GM18511 (cell line): ENCODE data around the gene TCAF1.
A peak's percentile ranks its signal among the peaks of the same experiment; 100 is the strongest.
"Not testable (repeated sequence)": the region's sequence is repeated elsewhere in the genome, so short reads cannot be mapped to it uniquely, and the experiment has no call there.

ENCODE experiments used
- ATAC-seq: cut with Tn5 transposase; IDR thresholded peaks from one replicate; pipeline ENCODE4 v1.9.1; 2021; ENCODE audit warnings: mild to moderate bottlenecking, moderate library complexity; ENCODE audit not compliant: unreplicated experiment

Gene TCAF1

DNA sequence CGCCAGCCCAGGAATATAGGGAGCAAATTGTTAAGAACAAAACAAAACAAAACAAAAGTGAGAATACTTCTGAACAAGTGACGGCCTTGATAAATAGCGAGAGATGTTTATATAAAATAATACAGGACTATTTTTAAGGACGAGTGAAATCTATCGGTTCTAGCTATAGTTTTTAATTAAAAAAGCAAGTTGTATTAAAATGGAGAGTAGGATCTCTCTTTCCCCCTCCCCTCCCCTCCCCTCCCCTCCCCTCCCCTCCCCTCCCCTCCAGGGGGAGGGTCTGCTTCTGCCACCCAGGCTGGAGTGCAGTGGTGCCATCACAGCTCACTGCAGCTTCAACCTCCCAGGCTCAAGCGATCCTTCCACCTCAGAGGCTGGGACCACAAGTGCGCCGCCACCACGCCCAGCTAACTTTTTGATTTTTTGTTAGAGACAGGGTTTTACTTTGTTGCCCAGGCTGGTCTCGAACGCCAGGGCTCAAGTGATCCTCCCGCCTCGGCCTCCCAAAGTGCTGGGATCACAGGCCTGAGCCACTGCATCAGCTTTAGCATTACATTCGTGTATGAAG is 440 bp upstream of the TCAF1 start:
- ATAC-seq, result no peak

DNA sequence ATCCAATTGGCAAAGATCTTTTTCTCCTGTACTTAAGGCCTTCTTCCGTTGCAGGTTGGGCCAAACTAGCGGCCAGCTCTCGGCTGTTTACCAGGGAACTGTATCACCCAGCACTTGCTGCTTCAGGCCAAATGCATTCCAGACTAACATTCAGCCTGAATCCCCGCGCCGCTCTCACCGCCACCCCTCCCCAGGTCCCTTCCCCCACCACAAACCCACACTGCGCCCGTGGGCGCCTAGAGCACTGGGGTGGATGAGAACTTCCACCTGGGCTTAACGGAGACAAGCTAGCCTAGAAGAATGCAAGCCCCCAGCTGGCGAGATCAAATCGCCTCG is 676 bp downstream of the TCAF1 start:
- ATAC-seq, result no peak

DNA sequence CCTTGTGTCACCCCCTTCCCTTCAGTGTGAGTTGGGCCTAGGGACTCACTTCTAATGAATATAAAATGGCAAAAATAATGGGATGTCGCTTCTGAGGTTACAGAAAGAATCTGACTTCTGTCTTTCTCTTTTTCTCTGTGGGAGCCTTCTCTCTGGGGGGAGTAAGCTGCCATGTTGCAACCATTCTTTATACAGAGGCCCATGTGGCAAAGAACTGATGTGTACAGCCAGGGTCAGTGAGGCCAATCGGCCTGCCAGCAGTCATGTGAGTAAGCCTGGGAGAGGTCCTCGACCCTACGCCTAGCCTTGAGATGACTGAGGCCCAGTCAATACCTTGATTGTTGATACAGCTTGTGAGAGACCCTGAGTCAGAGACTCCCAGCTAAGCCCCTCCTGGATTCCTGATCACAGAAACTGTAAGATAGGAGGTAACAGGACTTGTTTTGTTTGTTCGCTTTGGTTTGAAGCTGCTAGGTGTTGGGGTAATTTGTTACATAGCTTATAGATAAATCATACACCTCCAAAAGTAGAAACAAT is 1.7 kb downstream of the TCAF1 start:
- ATAC-seq, result no peak

DNA sequence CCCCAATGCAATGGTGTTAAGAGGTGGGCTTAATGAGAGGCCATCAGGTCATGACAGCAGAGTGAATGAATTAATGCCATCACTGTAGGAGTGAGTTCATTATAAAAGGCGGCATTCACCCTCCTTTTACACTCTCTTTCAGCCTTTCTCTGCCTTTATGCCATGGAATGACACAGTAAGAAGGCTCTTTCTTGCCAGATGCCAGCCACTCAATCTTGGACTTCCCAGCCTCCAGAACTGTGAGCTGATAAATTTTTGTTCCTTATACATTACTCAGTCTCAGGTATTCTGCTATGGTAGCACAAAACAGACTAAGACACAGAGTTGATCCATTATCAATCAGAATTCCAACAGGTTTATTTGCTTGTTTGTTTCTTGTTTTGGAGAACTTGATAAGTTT is 3.2 kb downstream of the TCAF1 start:
- ATAC-seq, result no peak

DNA sequence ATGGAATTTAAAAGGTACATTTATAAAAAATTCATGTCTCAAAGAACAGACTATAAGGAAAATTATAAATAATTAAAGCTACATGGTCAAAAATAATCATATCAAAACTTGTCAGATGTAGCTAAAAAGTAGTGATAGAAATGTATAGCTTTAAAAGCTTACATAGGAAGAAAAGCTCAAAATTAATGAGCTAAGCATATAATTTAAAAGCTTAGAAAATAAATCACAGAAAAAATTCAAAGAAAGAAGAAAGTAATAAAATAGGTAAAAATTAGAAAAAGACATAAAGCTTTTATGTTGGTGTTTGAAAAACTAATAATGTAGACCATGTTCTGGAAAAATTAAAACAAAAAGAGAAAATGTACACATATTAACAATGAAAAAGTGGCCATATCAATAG is 5.3 kb downstream of the TCAF1 start:
- no peak for ATAC-seq

DNA sequence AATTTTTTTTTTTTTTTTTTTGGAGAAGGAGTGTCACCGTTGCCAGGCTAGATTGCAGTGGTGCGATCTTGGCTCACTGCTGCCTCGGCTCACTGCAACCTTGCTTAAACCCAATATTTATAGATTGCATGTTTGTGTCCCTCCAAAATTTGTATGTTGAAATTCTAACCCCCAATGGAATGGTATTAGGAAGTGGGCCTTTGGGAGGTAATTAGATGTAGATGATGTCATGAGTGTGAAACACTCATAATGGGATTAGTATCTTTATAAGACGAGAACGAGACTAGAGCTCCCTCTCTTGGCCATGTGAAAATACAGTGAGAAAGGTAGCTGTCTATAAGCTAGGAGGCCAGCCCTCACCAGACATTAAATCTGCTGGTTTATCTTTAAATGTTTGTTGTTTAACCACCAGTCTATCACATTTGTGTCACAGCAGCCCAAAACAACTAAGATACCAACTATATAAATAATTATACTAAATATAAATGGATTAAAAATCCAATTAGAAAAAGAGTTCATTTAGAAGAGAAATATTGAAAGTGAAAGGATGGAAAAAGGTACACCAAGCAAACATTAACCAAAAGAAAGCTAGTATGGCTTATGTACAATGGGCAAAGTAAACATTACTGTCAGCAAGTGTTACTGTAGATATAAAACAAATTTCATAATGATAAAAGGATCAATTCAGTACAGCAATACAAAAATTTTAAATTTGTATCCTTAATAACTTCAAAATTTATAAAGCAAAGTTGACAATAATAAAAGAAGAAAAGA is 9.3 kb downstream of the TCAF1 start:
- peak; percentile 99 for ATAC-seq

DNA sequence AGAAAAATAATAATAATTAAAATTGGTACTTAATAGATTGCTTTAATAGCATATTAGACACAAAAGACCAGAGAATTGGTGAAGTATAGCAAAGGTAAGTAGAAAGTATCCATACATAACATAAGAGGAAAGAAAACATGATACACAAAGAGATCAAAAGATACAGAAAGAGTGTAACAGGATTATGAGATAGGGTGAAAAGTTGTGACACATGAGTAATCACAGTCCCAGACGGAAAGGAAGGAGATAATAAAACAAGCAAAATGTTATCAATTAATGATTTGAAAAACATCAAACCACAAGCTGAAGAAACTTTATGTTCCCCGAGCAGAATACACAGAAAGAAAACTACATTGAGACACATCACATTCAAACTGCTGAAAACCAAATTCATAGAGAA is 10.5 kb downstream of the TCAF1 start:
- ATAC-seq, result no peak

DNA sequence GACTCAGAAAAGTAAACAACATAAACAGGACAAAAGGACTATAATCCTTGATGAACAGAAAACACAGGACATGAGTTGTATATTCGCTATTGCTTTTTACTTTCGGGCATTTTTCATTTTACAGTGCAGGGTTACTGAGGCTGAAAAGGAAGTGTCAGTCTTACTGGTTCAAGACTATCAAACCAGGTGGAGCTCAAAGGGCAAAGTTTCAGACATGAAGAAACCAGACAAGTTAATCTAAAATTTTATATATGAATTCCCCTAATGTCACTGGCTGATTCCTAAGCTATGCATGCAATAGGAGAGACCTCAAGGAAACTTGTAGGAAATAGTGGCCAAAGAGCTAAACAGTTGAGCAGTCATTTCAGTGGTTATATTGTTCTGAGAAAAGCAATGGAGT is 11.4 kb downstream of the TCAF1 start:
- ATAC-seq, result no peak

DNA sequence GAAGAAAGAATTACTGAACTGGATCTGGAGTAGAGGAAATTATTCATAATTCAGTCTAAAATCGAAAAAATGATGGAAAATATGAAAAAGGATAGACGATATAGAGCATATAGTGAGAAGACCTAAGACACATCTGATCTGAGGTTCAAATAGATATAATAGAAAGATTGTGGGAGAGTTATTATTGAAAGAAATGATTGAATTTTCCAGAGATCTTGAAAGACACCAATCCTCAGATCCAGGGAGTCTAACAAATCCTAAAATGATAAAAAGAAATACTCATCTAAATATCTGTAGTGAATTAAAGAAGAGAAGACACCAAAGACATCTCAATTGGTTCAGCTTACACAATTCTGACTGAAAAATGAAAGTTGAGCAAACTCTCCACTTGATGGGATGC is 12.9 kb downstream of the TCAF1 start:
- ATAC-seq, result no peak

DNA sequence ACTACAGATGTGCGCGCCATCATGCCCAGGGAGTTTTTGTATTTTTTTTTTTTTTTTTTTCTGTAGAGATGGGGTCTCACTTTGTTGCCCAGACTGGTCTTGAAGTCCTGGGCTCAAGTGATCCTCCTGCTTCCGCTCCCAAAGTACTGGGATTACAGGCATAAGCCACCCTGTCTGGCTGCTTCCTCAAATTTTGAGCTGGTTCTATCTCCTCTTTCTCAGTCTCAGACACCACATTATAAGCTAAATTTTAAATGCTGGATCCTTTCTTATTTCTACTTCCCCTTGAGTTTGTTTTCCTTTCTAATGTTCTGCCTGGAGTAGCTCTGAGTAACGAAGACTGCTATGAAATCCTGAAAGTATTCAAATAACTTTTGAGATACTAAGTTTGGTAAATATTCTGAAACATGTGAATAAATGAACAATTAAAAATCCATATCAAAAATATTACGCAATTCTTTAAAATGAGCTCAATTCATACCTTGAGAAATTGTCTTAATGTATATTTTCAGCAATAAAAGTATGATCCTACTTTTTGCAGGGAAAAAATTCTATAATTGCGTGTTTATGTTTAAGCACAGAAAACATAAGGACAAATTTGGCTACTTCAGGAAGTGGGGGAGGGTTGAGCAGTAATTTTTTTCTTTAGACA is 15.0 kb downstream of the TCAF1 start:
- ATAC-seq, result no peak

DNA sequence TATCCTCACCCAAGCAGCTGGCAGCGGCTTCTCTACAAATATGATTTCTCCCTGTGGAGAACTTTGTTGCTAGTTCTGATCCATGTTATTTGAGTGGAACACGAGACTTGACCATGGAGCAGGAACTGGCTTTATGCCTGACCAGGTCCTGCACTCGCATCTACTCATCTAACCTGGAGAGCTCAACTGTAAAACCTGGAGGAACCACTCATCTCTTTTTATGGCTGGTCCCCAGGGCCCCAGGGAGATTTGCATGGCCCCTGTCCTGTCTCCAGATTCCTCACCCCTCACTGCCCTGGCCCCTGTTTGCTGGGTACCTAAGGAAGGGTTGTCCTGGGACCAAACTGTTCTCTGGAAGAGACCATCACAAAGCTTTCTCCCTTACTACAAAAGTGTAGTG is 16.0 kb downstream of the TCAF1 start:
- no peak for ATAC-seq

DNA sequence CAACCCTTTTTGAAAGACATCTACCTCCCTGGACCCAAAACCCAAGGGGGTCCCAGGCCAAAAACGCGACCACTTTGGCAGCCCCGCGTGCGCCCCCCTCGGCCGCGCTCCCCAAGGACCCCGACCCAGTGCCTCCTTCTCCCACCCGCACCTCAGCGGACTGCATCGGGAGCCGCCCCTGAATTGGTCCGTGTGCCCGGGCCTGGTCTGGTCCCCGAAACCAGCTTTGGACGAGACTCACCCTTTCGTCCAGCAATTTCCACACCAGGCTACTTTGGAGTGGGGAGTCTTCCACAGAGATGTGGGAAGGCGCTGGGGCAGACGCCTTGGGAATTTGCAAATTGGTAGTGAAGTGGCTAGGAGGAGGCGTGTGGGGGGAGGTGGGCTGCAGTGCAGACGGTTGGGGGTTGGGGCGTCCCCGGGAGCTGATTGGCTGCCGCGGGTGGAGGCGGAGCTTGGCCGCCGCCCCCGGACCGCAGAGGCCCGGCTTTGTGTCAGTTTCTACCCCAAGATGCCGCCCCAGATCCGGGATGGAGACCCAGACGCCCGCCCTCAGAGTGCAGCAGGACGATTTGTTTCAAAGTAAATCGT is 16.9 kb downstream of the TCAF1 start:
- no peak for ATAC-seq

DNA sequence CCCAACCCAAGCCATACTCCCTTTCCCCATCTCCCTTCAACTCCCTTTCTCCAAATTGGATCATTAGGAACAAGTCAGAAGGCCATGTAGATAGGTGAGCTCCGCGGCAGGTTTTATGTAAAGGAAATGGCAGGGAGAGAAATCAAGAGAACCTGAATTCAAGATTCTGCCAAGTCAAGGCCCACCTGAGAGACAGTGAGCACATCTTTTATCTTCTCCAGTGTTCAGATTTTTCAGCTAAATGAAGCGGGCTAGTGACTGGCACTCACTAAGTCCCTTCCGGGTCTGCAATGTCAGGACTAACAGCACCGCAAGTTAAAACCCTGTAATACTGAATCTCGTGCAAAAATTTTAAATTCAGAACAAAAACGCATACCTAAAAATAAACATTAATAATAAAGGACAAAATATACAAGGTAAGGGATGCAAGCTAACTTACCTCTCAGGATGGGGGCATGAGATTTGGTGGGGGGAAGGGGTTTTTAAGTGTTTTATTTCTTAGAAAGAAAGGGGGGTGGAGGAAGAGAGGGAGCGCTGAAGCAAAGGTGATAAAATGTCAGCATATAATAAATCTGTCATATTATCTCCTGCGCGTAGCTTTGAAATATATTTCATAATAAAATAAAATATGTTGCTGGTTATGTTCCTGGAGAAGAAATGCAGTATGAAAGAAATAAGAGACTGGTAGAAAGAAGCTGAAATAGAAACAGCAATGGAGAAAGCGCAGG is 17.6 kb downstream of the TCAF1 start:
- ATAC-seq, result no peak

DNA sequence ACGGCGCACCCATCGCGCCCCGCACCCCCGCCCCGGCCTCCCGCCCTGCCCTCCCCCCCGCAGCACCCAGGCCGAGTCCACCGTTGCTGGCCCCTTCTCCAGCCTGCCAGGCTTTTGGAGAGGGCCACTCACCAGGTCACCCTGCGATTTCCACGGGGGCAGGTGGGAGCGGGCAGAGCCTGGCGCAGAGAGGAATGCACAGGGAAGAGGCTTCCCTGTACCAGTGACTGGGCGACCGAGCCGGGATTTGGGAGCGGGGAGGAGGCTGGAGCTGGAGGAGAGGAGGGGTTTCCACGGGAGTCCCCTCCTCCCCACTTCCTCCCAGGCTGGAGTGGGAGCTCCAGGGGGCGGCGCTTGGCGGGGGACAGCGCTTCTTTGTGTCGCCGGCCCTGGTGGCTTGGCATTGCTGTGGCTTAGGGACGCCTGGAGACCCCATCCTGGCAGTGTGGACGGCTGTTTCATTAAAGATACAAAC is 19.3 kb downstream of the TCAF1 start:
- no peak for ATAC-seq

DNA sequence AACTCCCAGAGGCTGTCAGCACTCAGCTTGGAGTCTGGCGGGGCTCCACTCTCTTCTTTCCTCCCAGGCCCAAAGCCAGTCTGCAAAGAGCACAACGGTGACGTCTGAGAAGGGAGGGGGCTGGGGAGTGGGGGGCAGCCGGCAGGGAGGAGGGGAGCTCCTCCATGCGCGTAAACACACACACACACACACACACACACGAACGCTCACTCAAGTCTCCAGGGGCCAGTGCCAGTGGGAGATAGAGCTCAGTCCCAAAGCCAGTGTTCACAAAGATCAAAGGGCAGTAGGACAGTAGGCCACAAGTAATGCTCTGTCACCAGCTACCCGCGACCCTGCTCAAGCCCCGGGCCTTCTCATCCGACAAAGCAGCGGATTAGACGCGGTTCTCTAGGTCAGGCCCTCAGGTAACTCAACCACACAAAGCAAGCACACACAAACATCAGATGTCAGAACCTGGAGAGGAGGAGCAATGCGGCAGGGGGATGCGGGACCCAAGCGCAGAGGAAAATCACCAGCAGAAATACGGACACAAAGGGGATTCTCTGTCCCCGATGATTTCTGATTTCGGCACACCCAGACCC is 19.9 kb downstream of the TCAF1 start:
- no peak for ATAC-seq

DNA sequence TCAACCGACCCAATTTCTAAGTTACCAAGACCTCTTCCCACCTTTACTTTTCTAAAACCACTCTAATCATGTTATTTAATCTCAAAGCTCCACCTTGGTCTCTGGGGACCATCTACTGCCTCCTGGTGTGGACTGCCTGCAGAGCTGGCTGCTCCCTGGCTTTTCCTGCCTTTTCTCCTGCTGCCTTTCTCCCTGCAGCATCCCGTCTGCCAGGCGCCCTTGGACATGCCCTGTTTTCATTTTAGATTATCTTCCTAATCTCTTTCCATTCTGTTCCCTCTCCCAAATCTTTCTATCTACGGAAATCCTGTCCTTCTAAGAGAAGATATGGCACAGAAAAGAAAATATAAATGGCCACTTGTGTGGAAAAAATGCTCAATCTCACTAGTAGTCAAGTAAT is 23.1 kb downstream of the TCAF1 start:
- no peak for ATAC-seq

DNA sequence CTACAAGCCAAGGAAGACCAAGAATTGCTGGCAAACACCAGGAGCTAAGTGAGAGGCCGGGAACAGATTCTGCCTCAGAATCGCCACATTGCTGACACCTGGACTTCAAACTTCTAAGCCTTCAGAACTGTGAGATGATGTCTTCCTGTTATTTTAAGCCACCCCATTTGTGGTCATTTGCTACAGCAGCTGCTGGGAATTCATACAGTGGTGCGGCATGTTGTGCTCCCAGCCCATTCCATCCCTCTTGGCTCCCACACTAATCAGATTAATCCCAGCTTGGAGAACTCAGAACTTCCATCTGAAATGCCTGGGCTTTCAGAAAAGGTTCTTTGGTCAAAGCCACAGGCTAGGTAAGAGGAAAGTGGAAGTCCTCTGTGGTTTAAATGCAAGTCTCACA is 24.9 kb downstream of the TCAF1 start:
- no peak for ATAC-seq

DNA sequence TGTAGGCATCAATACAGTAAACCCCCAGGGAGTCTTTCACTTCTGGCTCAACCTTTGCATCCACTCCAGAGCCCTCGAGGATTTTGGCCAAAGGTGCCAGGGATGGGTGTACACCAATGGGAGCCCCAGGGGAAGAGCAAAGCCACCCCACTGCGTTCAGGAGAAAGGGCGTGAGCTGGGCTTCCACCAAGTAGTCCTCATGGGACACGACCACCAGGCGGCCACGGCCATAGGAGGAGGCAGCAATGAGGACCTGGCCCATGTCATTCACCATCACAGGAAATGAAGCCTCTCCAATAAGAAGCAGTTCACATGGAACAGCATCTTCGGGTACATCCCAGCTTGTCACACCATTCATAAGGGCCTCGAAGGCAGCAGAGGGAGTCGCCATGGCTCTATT is 25.8 kb downstream of the TCAF1 start:
- no peak for ATAC-seq

DNA sequence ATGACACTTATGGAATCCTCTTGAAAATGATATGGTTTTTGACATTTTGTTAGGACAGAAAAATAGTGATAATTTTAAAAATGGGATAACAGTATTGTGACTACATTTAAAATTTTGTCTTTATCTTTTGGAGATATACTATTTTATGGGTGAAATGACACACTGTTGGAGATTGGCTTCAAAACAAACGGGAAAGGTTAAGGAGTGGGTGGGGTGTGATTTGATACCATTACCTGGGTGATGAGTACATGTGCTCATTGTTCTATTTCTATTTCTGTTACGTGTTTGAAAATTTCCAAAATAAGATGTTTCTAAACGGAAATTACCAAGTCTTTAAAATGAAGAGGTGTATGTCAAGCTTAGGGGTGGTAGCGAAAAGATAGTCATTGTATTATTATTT is 28.7 kb downstream of the TCAF1 start:
- ATAC-seq, result not testable (repeated sequence)

DNA sequence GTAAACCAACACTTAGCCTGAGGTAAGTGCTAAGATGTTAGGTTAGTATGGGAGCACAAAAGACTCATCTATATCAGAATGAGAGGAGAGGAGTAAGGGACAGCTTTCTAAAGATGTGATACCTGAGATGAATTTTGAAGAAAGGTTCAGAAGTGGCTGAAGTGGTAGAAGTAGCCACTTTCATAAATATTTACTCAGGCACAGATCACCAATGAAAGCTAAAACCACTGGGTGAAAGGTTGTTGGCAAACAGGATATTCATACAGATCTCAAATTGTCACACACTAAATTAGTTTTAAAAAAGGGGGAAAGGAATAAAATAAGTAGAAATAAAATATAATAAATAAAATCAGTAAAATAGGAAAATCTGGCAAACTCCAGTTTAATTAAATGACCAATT is 30.4 kb downstream of the TCAF1 start:
- not testable (repeated sequence) for ATAC-seq

DNA sequence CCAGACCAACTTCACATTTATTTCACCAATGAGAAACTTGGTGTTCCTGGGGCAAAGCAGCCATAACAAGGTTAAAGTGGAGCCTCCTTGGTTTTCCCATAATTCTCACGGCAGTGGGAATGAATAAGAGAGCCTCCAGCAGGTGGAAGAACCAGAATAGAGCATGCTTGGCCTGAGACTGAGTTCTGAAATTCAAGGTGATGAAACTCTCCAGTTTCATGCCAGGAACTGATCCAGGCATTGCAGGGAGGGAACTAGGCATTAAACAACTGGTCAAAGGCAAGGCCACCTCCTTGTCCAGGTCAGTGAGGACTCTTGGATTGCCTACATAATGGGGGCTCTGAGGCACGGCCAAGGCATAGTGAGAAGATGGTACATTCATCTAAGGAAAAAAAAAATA is 44.0 kb downstream of the TCAF1 start:
- ATAC-seq, result not testable (repeated sequence)
